Stomach (tissue), 9 donors: ENCODE results near the gene HAGHL. TPM values are rescaled to one million over a fixed set of nuclear protein-coding genes. Genes with fewer than 3 reads are reported as not detected.

Experiments
- DNase-seq, 2 donors: peaks; one replicate each; pipeline versions ENCODE4 v3.0.0 to v3.0.0-alpha.2; 2013 to 2019
- H3K27ac ChIP-seq, 5 donors: fragments of 200-600 bp in 4 of 5; sonication (generic) in 4 of 5; one replicate each; pipeline ENCODE4 v1.5.1; 2013 to 2019; ENCODE audit warnings: mild to moderate bottlenecking in 1 of 5, moderate library complexity in 1 of 5
- H3K27me3 ChIP-seq, 3 donors: fragments of 200-600 bp; sonication (generic); one replicate each; pipeline ENCODE4 v1.5.1; 2017 to 2019; ENCODE audit warnings: mixed run types in 1 of 3
- H3K36me3 ChIP-seq, 4 donors: fragments of 200-600 bp; sonication (generic); 1 replicate in 3 of 4; 2 replicates in 1 of 4; pipeline ENCODE4 v1.5.1; 2016 to 2019
- H3K4me1 ChIP-seq, 4 donors: fragments of 200-600 bp; sonication (generic); one replicate each; pipeline ENCODE4 v1.5.1; 2016 to 2019
- H3K4me3 ChIP-seq, 4 donors: fragments of 200-600 bp; sonication (generic) in 3 of 4; one replicate each; pipeline ENCODE4 v1.5.1; 2016 to 2019; ENCODE audit warnings: mild to moderate bottlenecking in 1 of 4
- H3K9me3 ChIP-seq, 4 donors: fragments of 200-600 bp; sonication (generic); one replicate each; pipeline ENCODE4 v1.5.1; 2016 to 2019
- CTCF ChIP-seq, 7 experiments: fragments of 450-650 bp in 4 of 7; fragments of 200-600 bp in 3 of 7; sonication (generic) in 3 of 7; IDR thresholded peaks; one replicate each; pipeline ENCODE4 v1.5.1; 2016 to 2019; ENCODE audit warnings: antibody characterized with exemption in 7 of 7, control low read depth in 2 of 7, mild to moderate bottlenecking in 1 of 7
- EP300 ChIP-seq: sonication (generic); formaldehyde crosslinking; IDR thresholded peaks from one replicate; pipeline ENCODE4 v1.6.1; 2017; ENCODE audit warnings: antibody characterized with exemption
- POLR2A ChIP-seq, 4 donors: fragments of 450-650 bp; IDR thresholded peaks; one replicate each; pipeline ENCODE4 v1.6.1; 2016; ENCODE audit warnings: antibody characterized with exemption in 4 of 4, control low read depth in 2 of 4, mild to moderate bottlenecking in 1 of 4, moderate library complexity in 1 of 4
- POLR2AphosphoS5 ChIP-seq, 3 donors: sonication (generic); formaldehyde crosslinking; IDR thresholded peaks; one replicate each; pipeline ENCODE4 v1.6.1; 2016; ENCODE audit warnings: antibody characterized with exemption in 3 of 3
- WGBS, 5 donors: extraction: QIAGEN DNeasy Blood & Tissue Kit in 3 of 5; methylation state at CpG; one replicate each; pipeline versions ENCODE4 v1.1.5 to v1.1.7; 2013 to 2018; 5-methylcytosine and 5-hydroxymethylcytosine counted together
- intact Hi-C: fragments of 100-400 bp; cut with DNase I; formaldehyde crosslinking; loops from one replicate; pipeline ENCODE4 v1.15.1; 2023; ENCODE audit warnings: low total_unique reads
- polyA plus RNA-seq, 3 donors: library from polyadenylated mRNA; stranded (reverse); fragments of 200-250 nt; gene quantifications; one replicate each; pipeline ENCODE4 v1.2.3, GENCODE V29; 2013
- small RNA-seq, 4 donors: library from RNA; depleted of rRNA; stranded (forward); fragments of <200 nt; gene quantifications; one replicate each; pipeline ENCODE3, GENCODE V24; 2016
- total RNA-seq, 5 donors: library from RNA; depleted of rRNA; stranded (reverse); fragments of >200 nt; gene quantifications; one replicate each; pipeline versions ENCODE4 v1.1.0 to v1.2.3, GENCODE V29; 2014 to 2016
- donor health status: healthy with polysubstance abuse.
- donor health status: Bipolar disorder and iron deficiency.
- donor health status: healthy.

HAGHL gene
- total and polyA plus RNA-seq, 8 donors: 3.1 to 19.9 (median 3.9) TPM; not detected in 2

GRCh38 chr16:777826-778225, 50.9 kb downstream of the HAGHL start:
- H3K27ac ChIP-seq: no peak overlapping the region
- H3K27me3 ChIP-seq: peaks cover 0 to 87% (median 14%) of the 10 kb centered on the region in 3 donors
- TF ChIP-seq EP300: no peak
- TF ChIP-seq POLR2AphosphoS5 (IDR thresholded peaks at IDR 0.05): no peak
- no peak for TF ChIP-seq CTCF (IDR thresholded peaks at IDR 0.05)
- WGBS, 5 donors: 21 to 30% (median 24%) methylated on average over 16 of the region's 16 CpGs
- intact Hi-C loops: no loop called here
- H3K36me3 ChIP-seq: no peaks in the 10 kb centered on the region
- no peak for DNase-seq
- no peak overlapping the region for H3K4me3 ChIP-seq
- H3K9me3 ChIP-seq: no peaks in the 10 kb centered on the region
- peaks cover 0 to 10% (median 8%) of the 10 kb centered on the region in 4 donors for H3K4me1 ChIP-seq

- Histone ChIP-seq H3K27ac (no peak overlapping the region), H3K9me3 (no peaks in the 10 kb centered on the region), H3K36me3 (no peaks in the 10 kb centered on the region), H3K4me1 (peaks cover 0 to 16% (median 14%) of the 10 kb centered on the region in 4 donors), H3K27me3 (peaks cover 0 to 90% (median 17%) of the 10 kb centered on the region in 3 donors), H3K4me3 (no peak overlapping the region)
- no peak for DNase-seq
- no peak for TF ChIP-seq CTCF (IDR thresholded peaks at IDR 0.05)
- TF ChIP-seq EP300: no peak
- no peak for TF ChIP-seq POLR2A (IDR thresholded peaks at IDR 0.05)
- intact Hi-C loops: no loop called here
- 67 to 83% (median 80%) methylated on average over 10 to 11 of the region's 11 CpGs for WGBS, 5 donors
Measured at GRCh38 chr16:778447-778846, 51.5 kb downstream of the HAGHL start.

- H3K36me3 ChIP-seq: no peaks in the 10 kb centered on the region
- 85 to 88% (median 85%) methylated on average over 6 of the region's 6 CpGs for WGBS, 5 donors
- peaks cover 4 to 22% (median 19%) of the 10 kb centered on the region in 4 donors for H3K4me1 ChIP-seq
- no peak for TF ChIP-seq CTCF (IDR thresholded peaks at IDR 0.05)
- no peak for TF ChIP-seq EP300
- TF ChIP-seq POLR2AphosphoS5 (IDR thresholded peaks at IDR 0.05): no peak
- no peak for TF ChIP-seq POLR2A (IDR thresholded peaks at IDR 0.05)
- H3K9me3 ChIP-seq: no peaks in the 10 kb centered on the region
- peaks cover 0 to 86% (median 17%) of the 10 kb centered on the region in 3 donors for H3K27me3 ChIP-seq
- no peak overlapping the region for H3K27ac ChIP-seq
- no peak for DNase-seq
- intact Hi-C loops: no loop called here
- H3K4me3 ChIP-seq: no peak overlapping the region
Measured at GRCh38 chr16:778909-779527, 52.1 kb downstream of the HAGHL start.

Small RNA genes within 50 kb of the gene (small RNA-seq; reads per million reads assigned to genes)
- 0 reads per million in 4 donors for gene MIR662

Other genes starting within 250 kb of the HAGHL start
- 100 to 1,000 TPM in 1 of 5 donors, 10 to 100 TPM in 4; 25.2 to 235 (median 83.5) TPM for gene CAPN15, start 199.4 kb upstream of the HAGHL start, total RNA-seq
- 10 to 100 TPM; 29.3 to 33.2 (median 29.6) TPM for gene CAPN15, start 199.4 kb upstream of the HAGHL start, polyA plus RNA-seq
- gene PRR35, start 166.7 kb upstream of the HAGHL start, total RNA-seq: not detected
- gene PRR35, start 166.7 kb upstream of the HAGHL start, polyA plus RNA-seq: not detected
- gene NHLRC4, start 160.1 kb upstream of the HAGHL start, total RNA-seq: under 1 TPM in 2 of 5 donors, not detected in 3; 0.89 to 0.92 TPM
- 1 to 10 TPM in 2 of 3 donors, under 1 TPM in 1; 0.35 to 1.4 (median 1.4) TPM for gene NHLRC4, start 160.1 kb upstream of the HAGHL start, polyA plus RNA-seq
- gene PIGQ, start 157.1 kb upstream of the HAGHL start, total RNA-seq: 100 to 1,000 TPM in 2 of 5 donors, 10 to 100 TPM in 3; 14.3 to 217 (median 52.6) TPM
- gene PIGQ, start 157.1 kb upstream of the HAGHL start, polyA plus RNA-seq: 10 to 100 TPM; 30.1 to 46.5 (median 38.0) TPM
- 100 to 1,000 TPM in 1 of 5 donors, 10 to 100 TPM in 4; 17.6 to 101 (median 51.3) TPM for gene RAB40C, start 137.0 kb upstream of the HAGHL start, total RNA-seq
- 10 to 100 TPM; 20.9 to 24.6 (median 22.1) TPM for gene RAB40C, start 137.0 kb upstream of the HAGHL start, polyA plus RNA-seq
- 10 to 100 TPM in 1 of 5 donors, 1 to 10 TPM in 1, under 1 TPM in 2, not detected in 1; 0.14 to 25.8 (median 2.5) TPM for gene WFIKKN1, start 96.1 kb upstream of the HAGHL start, total RNA-seq
- 1 to 10 TPM; 1.0 to 2.0 (median 1.5) TPM for gene WFIKKN1, start 96.1 kb upstream of the HAGHL start, polyA plus RNA-seq
- 100 to 1,000 TPM in 2 of 5 donors, 10 to 100 TPM in 3; 17.3 to 271 (median 82.9) TPM for gene METTL26, start 90.8 kb upstream of the HAGHL start, total RNA-seq
- 100 to 1,000 TPM; 177 to 234 (median 218) TPM for gene METTL26, start 90.8 kb upstream of the HAGHL start, polyA plus RNA-seq
- gene MCRIP2, start 85.3 kb upstream of the HAGHL start, total RNA-seq: 100 to 1,000 TPM in 1 of 5 donors, 10 to 100 TPM in 4; 14.0 to 440 (median 67.7) TPM
- gene MCRIP2, start 85.3 kb upstream of the HAGHL start, polyA plus RNA-seq: 100 to 1,000 TPM in 2 of 3 donors, 10 to 100 TPM in 1; 83.2 to 109 (median 107) TPM
- 100 to 1,000 TPM in 2 of 5 donors, 10 to 100 TPM in 3; 27.2 to 114 (median 30.9) TPM for gene WDR90, start 77.7 kb upstream of the HAGHL start, total RNA-seq
- gene WDR90, start 77.7 kb upstream of the HAGHL start, polyA plus RNA-seq: 10 to 100 TPM; 19.9 to 33.6 (median 22.0) TPM
- 100 to 1,000 TPM in 3 of 5 donors, 10 to 100 TPM in 2; 41.5 to 574 (median 171) TPM for gene RHOT2, start 59.0 kb upstream of the HAGHL start, total RNA-seq
- gene RHOT2, start 59.0 kb upstream of the HAGHL start, polyA plus RNA-seq: 100 to 1,000 TPM in 1 of 3 donors, 10 to 100 TPM in 2; 68.1 to 151 (median 68.8) TPM
- 10 to 100 TPM in 1 of 5 donors, 1 to 10 TPM in 2, not detected in 2; 1.3 to 48.7 (median 6.7) TPM for gene RHBDL1, start 51.4 kb upstream of the HAGHL start, total RNA-seq
- gene RHBDL1, start 51.4 kb upstream of the HAGHL start, polyA plus RNA-seq: 1 to 10 TPM in 2 of 3 donors, not detected in 1; 2.1 to 3.3 TPM
- 100 to 1,000 TPM in 3 of 5 donors, 10 to 100 TPM in 2; 43.5 to 307 (median 206) TPM for gene STUB1, start 46.7 kb upstream of the HAGHL start, total RNA-seq
- 100 to 1,000 TPM; 123 to 183 (median 128) TPM for gene STUB1, start 46.7 kb upstream of the HAGHL start, polyA plus RNA-seq
- gene JMJD8, start 42.8 kb upstream of the HAGHL start, total RNA-seq: 100 to 1,000 TPM in 4 of 5 donors, 10 to 100 TPM in 1; 24.2 to 229 (median 123) TPM
- 10 to 100 TPM; 27.6 to 44.2 (median 31.9) TPM for gene JMJD8, start 42.8 kb upstream of the HAGHL start, polyA plus RNA-seq
- 10 to 100 TPM in 4 of 5 donors, 1 to 10 TPM in 1; 2.0 to 72.3 (median 27.4) TPM for gene WDR24, start 36.7 kb upstream of the HAGHL start, total RNA-seq
- 1 to 10 TPM; 4.7 to 6.7 (median 5.7) TPM for gene WDR24, start 36.7 kb upstream of the HAGHL start, polyA plus RNA-seq
- under 1 TPM in 2 of 5 donors, not detected in 3; 0.37 to 0.72 TPM for gene FBXL16, start 21.3 kb upstream of the HAGHL start, total RNA-seq
- 1 to 10 TPM in 2 of 3 donors, under 1 TPM in 1; 0.61 to 3.6 (median 1.3) TPM for gene FBXL16, start 21.3 kb upstream of the HAGHL start, polyA plus RNA-seq
- 10 to 100 TPM in 4 of 5 donors, 1 to 10 TPM in 1; 7.1 to 79.7 (median 20.4) TPM for gene METRN, start 12.0 kb upstream of the HAGHL start, total RNA-seq
- 10 to 100 TPM; 36.9 to 45.8 (median 39.4) TPM for gene METRN, start 12.0 kb upstream of the HAGHL start, polyA plus RNA-seq
- 100 to 1,000 TPM in 1 of 5 donors, 10 to 100 TPM in 3, 1 to 10 TPM in 1; 9.7 to 602 (median 44.9) TPM for gene ANTKMT, start 6.0 kb upstream of the HAGHL start, total RNA-seq
- gene ANTKMT, start 6.0 kb upstream of the HAGHL start, polyA plus RNA-seq: 10 to 100 TPM; 35.9 to 65.0 (median 58.0) TPM
- 10 to 100 TPM in 1 of 5 donors, 1 to 10 TPM in 1, not detected in 3; 1.3 to 14.3 TPM for gene CCDC78, start 663 bp upstream of the HAGHL start, total RNA-seq
- gene CCDC78, start 663 bp upstream of the HAGHL start, polyA plus RNA-seq: 1 to 10 TPM in 2 of 3 donors, not detected in 1; 1.3 to 1.7 TPM
- gene CIAO3, start 13.9 kb downstream of the HAGHL start, total RNA-seq: 100 to 1,000 TPM in 1 of 5 donors, 10 to 100 TPM in 4; 35.4 to 145 (median 62.9) TPM
- gene CIAO3, start 13.9 kb downstream of the HAGHL start, polyA plus RNA-seq: 10 to 100 TPM; 22.8 to 37.6 (median 37.2) TPM
- 10 to 100 TPM in 1 of 5 donors, 1 to 10 TPM in 3, not detected in 1; 1.6 to 41.5 (median 3.4) TPM for gene MSLN, start 33.6 kb downstream of the HAGHL start, total RNA-seq
- 10 to 100 TPM in 1 of 3 donors, 1 to 10 TPM in 1, under 1 TPM in 1; 0.92 to 83.7 (median 6.1) TPM for gene MSLN, start 33.6 kb downstream of the HAGHL start, polyA plus RNA-seq
- 10 to 100 TPM in 4 of 5 donors, 1 to 10 TPM in 1; 9.0 to 43.7 (median 37.9) TPM for gene RPUSD1, start 61.3 kb downstream of the HAGHL start, total RNA-seq
- 10 to 100 TPM; 16.4 to 22.9 (median 17.3) TPM for gene RPUSD1, start 61.3 kb downstream of the HAGHL start, polyA plus RNA-seq
- 100 to 1,000 TPM in 1 of 5 donors, 10 to 100 TPM in 2, 1 to 10 TPM in 2; 2.9 to 143 (median 15.2) TPM for gene CHTF18, start 61.5 kb downstream of the HAGHL start, total RNA-seq
- 10 to 100 TPM; 17.9 to 31.0 (median 25.1) TPM for gene CHTF18, start 61.5 kb downstream of the HAGHL start, polyA plus RNA-seq
- gene GNG13, start 73.6 kb downstream of the HAGHL start, total RNA-seq: not detected
- not detected for gene GNG13, start 73.6 kb downstream of the HAGHL start, polyA plus RNA-seq
- gene LMF1, start 243.9 kb downstream of the HAGHL start, total RNA-seq: 100 to 1,000 TPM in 1 of 5 donors, 10 to 100 TPM in 3, 1 to 10 TPM in 1; 7.6 to 121 (median 13.0) TPM
- gene LMF1, start 243.9 kb downstream of the HAGHL start, polyA plus RNA-seq: 10 to 100 TPM; 15.3 to 25.5 (median 16.3) TPM